M059J (cell line): ENCODE results near the gene LILRB4. TPM values are rescaled to one million over a fixed set of nuclear protein-coding genes. Genes with fewer than 3 reads are reported as not detected.
"Not testable (repeated sequence)": the region's sequence is repeated elsewhere in the genome, so short reads cannot be mapped to it uniquely, and the experiment has no call there.

Experiments
- DNase-seq: peaks from one replicate; pipeline ENCODE4 v3.0.0-alpha.2; 2012; ENCODE audit warnings: low read depth
- total RNA-seq: library from RNA; depleted of rRNA; stranded (reverse); fragments of >200 nt; shearing (Covaris generic); gene quantifications from 2 replicates; pipeline ENCODE4 v1.2.3, GENCODE V29; 2014

Gene LILRB4
- total RNA-seq, 1 experiment from 2014 or later: not detected

GRCh38 chr19:54650108-54650655 is 12.6 kb upstream of the LILRB4 start:
- no peak for DNase-seq

DNA sequence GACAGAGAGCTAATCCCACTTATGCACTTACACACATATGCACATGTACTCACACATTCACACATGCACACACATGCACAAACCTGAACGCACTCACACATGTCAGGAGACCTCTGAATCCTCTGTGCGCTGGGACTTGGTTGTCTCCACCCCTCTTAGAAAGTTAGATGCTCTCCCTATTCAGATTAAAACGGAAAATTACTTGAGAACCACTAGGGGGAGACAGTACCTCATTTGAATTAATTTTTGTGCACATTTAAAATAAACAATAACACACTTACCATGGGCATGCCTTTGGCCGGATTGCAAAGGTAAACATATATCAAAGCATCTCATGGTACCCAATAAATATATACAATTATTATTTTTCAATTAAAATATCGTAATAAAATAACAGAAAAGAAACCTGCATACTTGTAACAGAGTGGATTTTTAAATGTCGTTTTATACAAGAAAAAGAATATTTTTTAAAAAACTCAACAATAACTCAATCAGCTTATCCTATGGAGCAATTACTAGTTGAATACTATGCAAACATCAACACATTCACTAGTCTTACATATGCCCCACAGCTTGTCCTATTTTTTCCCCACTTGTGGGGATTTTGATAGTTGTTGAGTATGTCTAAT is 9.5 kb upstream of the LILRB4 start:
- DNase-seq: peak; percentile 38

DNA sequence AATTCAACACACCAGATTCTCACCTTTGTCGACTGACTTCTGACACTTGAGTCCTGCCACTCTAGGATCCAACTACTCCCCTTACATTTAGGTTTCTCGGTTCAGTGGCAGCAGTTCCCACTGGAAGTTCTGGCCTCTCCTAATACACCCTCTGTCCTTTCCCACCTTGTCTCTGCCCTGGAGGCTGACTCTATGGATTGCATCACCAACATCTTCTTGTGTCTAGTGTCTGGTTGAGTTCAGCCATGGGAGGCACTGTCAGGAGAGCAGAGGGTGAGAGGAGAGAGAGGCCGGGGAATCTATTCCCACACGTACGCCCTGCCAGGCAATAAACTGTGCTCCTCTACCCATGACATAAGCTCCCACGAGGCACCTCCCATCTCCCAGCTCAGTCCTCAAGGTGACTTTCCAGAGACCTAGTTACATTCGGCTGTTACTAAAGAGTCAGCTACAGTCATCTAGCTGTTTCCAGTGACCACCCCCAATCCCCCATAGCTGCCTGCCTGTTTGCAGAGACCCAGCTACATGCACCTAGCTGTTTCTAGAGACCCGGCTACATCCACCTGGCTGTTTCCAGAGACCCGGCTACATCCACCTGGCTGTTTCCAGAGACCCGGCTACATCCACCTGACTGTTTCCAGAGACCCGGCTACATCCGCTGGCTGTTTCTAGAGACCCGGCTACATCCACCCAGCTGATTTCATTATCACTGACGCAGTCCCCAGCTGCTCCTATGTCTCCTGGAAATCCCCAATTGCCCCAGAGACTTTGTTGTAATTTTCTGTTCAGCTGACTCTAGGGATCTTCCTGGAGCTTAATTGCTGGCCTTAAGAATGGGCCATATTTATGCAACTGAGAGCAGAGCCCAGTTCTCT is 8.1 kb upstream of the LILRB4 start:
- DNase-seq: no peak

GRCh38 chr19:54659300-54659699 is 3.5 kb upstream of the LILRB4 start:
- DNase-seq: no peak

- DNase-seq: no peak
These were observed 2.5 kb upstream of the LILRB4 start for GRCh38 chr19:54660306-54660705.

GRCh38 chr19:54660964-54661363 is 1.8 kb upstream of the LILRB4 start:
- DNase-seq: no peak

DNA sequence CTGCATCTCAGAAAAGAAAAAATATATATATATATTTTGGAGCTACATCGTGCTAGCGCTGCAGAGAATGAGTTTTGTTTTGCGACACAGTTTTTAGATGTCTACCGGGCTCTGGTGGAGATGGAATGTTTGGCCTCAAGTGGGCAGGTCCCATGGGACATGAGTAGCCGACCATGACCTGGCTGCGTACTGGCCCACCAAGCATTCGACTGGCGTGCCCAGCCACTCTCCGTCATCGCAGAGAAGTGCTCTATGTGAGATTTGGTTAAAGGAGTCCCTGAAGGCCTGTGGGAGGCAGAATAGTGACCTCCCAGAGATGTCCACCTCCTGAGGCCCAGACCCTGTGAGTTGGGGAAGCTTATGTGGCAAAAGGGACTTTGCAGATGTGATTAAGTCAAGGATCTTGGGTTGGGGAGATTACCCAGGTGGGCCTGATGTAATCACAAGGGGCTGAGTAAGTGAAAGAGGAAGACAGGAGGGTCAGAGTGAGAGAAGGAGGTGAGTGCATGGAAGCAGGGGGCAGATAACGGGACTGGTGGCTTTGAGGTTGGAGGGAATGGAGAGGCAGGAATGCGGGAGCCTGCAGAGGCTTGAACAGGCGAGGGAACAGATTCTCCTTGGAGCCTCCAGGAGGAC is 821 bp upstream of the LILRB4 start:
- no peak for DNase-seq

GRCh38 chr19:54665530-54665929 is 2.7 kb downstream of the LILRB4 start:
- DNase-seq: no peak

DNA sequence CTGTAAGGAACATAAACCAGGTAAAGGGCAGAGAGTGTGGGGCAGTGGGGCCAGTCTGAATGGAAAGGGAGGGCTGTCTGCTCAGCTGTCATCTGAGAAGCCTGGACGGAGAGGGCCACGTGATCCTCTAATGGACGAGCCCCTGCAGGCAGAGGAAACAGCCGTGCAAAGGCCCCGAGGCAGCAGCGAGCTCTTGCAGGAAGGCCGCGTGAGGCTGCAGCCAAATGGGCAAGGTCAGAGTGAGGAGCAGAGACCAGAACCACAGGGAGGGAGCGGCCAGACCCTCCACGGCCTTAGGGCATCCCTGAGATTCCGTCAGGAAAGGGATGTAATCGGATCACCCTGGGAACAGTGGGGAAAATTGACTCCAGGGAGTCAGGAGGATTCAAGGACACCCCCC is 4.4 kb downstream of the LILRB4 start:
- DNase-seq: no peak

GRCh38 chr19:54668353-54668752 is 5.6 kb downstream of the LILRB4 start:
- DNase-seq: no peak

- no peak for DNase-seq
These were observed 8.0 kb downstream of the LILRB4 start for GRCh38 chr19:54670576-54671357.

DNA sequence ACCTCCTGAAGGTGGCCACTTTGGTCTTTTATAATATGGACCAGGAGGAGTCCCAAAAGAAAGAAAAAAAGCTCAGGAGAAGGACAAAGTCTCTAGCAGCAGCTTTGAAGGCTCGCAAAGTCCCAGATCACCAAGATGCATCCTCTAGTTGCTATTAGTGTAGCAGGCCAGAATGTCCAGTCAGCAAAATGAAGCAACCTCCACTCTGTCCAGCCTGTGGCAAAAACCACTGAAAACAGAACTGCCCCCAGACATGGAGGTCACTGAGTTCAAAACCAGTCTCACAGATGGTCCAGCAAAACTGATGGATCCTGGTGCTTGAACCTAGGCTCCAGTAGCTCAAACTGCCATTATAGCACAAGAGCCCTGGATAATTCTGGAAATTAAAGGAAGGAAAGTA is 10.4 kb downstream of the LILRB4 start:
- DNase-seq: no peak

DNA sequence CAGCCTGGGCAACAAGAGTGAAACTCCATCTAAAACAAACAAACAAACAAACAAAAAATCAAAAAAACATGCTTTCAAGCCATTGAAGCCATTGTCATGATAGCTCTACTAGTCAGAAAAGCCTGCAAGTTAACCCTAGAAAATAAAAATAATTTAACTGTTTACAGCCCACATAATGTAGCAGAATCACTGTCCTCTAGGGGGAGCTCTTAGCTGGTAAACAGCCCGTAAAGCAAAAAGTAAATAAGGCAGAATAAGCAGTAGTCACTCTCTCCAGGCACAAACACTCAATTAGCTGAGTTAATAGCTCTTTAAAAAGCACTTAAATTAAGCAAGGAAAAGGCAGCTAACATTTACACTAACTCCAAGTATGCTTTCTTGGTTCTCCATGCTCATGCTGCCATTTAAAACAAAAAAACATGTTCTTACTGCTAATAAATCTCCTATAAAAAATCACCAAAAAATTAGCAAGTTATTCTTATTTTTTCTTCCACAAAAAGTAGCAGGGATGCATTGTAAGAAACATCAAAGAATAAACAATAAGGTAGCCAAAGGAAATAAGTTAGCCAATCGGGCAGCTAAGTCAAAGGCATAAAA is 11.3 kb downstream of the LILRB4 start:
- peak; percentile 38 for DNase-seq

GRCh38 chr19:54676210-54676834 is 13.5 kb downstream of the LILRB4 start:
- peak; percentile 36 for DNase-seq

GRCh38 chr19:54677217-54677616 is 14.4 kb downstream of the LILRB4 start:
- no peak for DNase-seq

DNA sequence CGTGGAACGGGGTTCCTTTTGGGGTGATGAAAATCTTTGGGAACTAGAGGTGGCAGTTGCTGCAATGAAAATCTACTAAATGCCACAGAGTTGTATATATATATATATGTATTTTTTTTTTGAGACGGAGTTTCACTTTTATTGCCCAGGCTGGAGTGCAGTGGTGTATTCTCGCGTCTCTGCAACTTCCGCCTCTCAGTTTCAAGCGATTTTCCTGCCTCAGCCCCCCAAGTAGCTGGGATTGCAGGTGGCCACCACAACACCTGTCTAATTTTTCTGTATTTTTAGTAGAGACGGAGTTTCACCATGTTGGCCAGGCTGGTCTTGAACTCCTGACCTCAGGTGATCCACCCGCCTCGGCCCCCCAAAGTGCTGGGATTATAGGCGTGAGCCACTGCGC is 18.8 kb downstream of the LILRB4 start:
- not testable (repeated sequence) for DNase-seq

- no peak for DNase-seq
These were observed 19.6 kb downstream of the LILRB4 start for GRCh38 chr19:54682306-54682856.

- peak; percentile 42 for DNase-seq
These were observed 21.7 kb downstream of the LILRB4 start for GRCh38 chr19:54684527-54684926.

GRCh38 chr19:54691582-54692297 is 29.0 kb downstream of the LILRB4 start:
- no peak for DNase-seq

DNA sequence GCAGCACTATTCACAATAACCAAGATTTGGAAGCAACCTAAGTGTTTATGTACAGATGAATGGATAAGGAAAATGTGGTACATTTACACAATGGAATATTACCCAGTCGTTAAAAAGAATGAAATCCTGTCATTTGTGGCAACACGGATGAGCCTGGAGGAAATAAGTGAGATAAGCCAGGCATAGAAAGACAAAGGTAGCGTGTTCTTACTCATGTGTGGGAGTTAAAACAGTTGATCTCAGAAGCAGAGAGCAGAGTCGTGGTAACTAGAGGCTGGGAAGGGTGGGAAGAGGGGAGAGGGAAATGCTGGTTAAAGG is 29.5 kb downstream of the LILRB4 start:
- DNase-seq: no peak
